ENCODE data around the gene RAB11FIP4. TPM values are rescaled to one million over a fixed set of nuclear protein-coding genes. Genes with fewer than 3 reads are reported as not detected.

Gene RAB11FIP4
- total and polyA plus RNA-seq, 2 of the 8 experiments (the other 6 are each of a cell fraction or from before 2014, with no cell fraction given): 21.7 to 53.2 TPM

DNA sequence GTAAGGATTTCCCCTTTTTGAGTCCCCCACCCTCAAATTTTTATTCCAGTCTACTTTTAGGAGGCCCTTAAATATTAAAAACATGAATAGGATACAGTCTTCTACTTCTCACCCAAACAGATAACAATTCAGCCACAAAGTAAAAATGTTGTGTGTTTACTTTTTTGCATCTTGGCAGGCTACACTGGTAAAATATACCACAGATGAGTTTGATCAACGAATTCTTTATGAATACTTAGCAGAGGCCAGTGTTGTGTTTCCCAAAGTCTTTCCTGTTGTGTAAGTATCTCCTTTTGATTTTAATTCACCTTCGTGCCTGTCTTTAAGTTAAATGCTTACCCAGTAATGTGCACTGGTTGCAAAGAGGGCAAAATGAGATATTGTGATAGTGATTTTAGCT is 34.4 kb upstream of the RAB11FIP4 start (continued):
- TF ChIP-seq CHD7 (IDR thresholded peaks at IDR 0.05; ENCODE audit: insufficient replicate concordance, low read length) (no peak), MAFK (IDR thresholded peaks at IDR 0.05; ENCODE audit: low read depth, low read length) (no peak), CHD1 (IDR thresholded peaks at IDR 0.05; ENCODE audit: low read depth, low read length) (no peak), SP1 (IDR thresholded peaks at IDR 0.05; ENCODE audit: low read depth, low read length) (no peak), SRF (IDR thresholded peaks at IDR 0.05; ENCODE audit: low read depth, low read length) (no peak), SP4 (IDR thresholded peaks at IDR 0.05; ENCODE audit: low read length) (no peak), FOSL1 (IDR thresholded peaks at IDR 0.05; ENCODE audit: insufficient read depth, low read depth, low read length) (no peak), JUND (IDR thresholded peaks at IDR 0.05; ENCODE audit: low read length) (no peak), BCL11A (IDR thresholded peaks at IDR 0.05; ENCODE audit: low read depth in 2 of 2, low read length in 2 of 2) (no peak), BRCA1 (IDR thresholded peaks at IDR 0.05; ENCODE audit: low read depth, low read length) (no peak), NANOG (IDR thresholded peaks at IDR 0.05; ENCODE audit: insufficient read depth, low read depth, low read length, poor library complexity, severe bottlenecking) (no peak), CBX8 (IDR thresholded peaks at IDR 0.05; ENCODE audit: borderline replicate concordance, low read depth, low read length) (no peak), POLR2A (IDR thresholded peaks at IDR 0.05; ENCODE audit: control extremely low read depth in 1 of 2, low read depth in 2 of 2, low read length in 2 of 2) (no peak), TEAD4 (IDR thresholded peaks at IDR 0.05; ENCODE audit: low read depth, low read length) (no peak)
